ENCODE measurements around the gene TNIK.

TNIK gene

DNA sequence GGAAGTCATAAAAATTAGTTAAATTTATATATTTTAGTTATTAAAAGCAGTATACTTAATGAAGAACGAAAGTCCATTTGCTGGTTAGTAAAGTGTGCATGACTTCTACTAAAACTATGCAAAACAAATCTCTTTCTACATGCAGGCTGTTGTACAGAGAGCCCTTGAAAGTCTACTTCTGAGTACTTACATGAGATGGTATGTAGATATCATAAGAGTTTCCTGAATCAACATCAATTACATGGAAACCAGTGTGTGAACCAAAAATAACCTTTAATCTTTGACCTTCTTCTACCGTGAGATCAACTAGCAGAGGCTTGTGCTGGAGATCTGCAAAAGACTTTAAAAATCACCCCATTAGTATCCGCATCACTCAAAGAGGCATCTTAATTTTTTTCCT, 391.5 kb downstream of the TNIK start:
- Histone ChIP-seq H3K36me3 (ENCODE audit: control insufficient read depth, low read length) (no peaks in the 10 kb centered on the region), H3K27ac (ENCODE audit: low read depth, low read length) (no peak overlapping the region), H3K4me3 (ENCODE audit: low read length) (no peak overlapping the region), H3K9me3 (ENCODE audit: control insufficient read depth, insufficient read depth, low read length) (no peaks in the 10 kb centered on the region), H3K4me2 (ENCODE audit: low read length) (no peak overlapping the region), H3K79me2 (ENCODE audit: control insufficient read depth, low read length) (no peaks in the 10 kb centered on the region), H3K9me2 (replicated peaks; ENCODE audit: control insufficient read depth, low read length) (no peaks in the 10 kb centered on the region), H4K20me1 (ENCODE audit: control insufficient read depth, insufficient read depth, low read depth, low read length) (no peaks in the 10 kb centered on the region), H3F3A (ENCODE audit: control insufficient read depth, insufficient read depth) (no peaks in the 10 kb centered on the region), H3K27me3 (ENCODE audit: control insufficient read depth, low read length) (no peaks in the 10 kb centered on the region), H3K4me1 (ENCODE audit: control insufficient read depth, low read length) (no peaks in the 10 kb centered on the region)
- TF ChIP-seq EZH2phosphoT487 (IDR thresholded peaks at IDR 0.05; ENCODE audit: borderline replicate concordance, low read length), result no peak
- TF ChIP-seq, protein P1, sequence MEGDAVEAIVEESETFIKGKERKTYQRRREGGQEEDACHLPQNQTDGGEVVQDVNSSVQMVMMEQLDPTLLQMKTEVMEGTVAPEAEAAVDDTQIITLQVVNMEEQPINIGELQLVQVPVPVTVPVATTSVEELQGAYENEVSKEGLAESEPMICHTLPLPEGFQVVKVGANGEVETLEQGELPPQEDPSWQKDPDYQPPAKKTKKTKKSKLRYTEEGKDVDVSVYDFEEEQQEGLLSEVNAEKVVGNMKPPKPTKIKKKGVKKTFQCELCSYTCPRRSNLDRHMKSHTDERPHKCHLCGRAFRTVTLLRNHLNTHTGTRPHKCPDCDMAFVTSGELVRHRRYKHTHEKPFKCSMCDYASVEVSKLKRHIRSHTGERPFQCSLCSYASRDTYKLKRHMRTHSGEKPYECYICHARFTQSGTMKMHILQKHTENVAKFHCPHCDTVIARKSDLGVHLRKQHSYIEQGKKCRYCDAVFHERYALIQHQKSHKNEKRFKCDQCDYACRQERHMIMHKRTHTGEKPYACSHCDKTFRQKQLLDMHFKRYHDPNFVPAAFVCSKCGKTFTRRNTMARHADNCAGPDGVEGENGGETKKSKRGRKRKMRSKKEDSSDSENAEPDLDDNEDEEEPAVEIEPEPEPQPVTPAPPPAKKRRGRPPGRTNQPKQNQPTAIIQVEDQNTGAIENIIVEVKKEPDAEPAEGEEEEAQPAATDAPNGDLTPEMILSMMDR (IDR thresholded peaks at IDR 0.05; ENCODE audit: low read depth, low read length, poor library complexity, severe bottlenecking), result no peak

DNA sequence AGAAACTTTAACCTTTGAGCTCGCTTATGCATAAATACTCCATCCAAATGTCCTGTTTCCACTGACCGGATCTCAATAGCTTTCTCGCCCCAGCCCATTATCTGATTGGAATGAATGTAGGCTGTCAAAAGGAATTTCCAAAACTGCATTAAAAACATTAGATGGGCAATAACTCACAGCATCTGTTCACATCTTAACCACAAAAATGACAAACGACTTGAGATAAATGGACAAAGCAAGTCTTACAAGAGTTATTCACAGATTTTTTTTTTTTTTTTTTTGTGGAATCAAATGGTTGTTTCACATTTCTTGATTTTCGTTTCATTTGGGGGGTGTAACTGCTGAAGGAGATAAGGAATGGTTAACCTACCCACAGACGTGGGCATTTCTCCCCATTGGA, 394.0 kb downstream of the TNIK start:
- Histone ChIP-seq H3F3A (ENCODE audit: control insufficient read depth, insufficient read depth) (no peaks in the 10 kb centered on the region), H3K36me3 (ENCODE audit: control insufficient read depth, low read length) (no peaks in the 10 kb centered on the region), H3K4me2 (ENCODE audit: low read length) (no peak overlapping the region), H3K4me3 (ENCODE audit: low read length) (no peak overlapping the region), H3K9me2 (replicated peaks; ENCODE audit: control insufficient read depth, low read length) (no peaks in the 10 kb centered on the region), H3K9me3 (ENCODE audit: control insufficient read depth, insufficient read depth, low read length) (no peaks in the 10 kb centered on the region), H3K79me2 (ENCODE audit: control insufficient read depth, low read length) (no peaks in the 10 kb centered on the region), H3K27ac (ENCODE audit: low read depth, low read length) (no peak overlapping the region), H3K4me1 (ENCODE audit: control insufficient read depth, low read length) (no peaks in the 10 kb centered on the region), H4K20me1 (ENCODE audit: control insufficient read depth, insufficient read depth, low read depth, low read length) (no peaks in the 10 kb centered on the region), H3K27me3 (ENCODE audit: control insufficient read depth, low read length) (no peaks in the 10 kb centered on the region)
- TF ChIP-seq EZH2phosphoT487 (IDR thresholded peaks at IDR 0.05; ENCODE audit: borderline replicate concordance, low read length), result no peak
- TF ChIP-seq, protein P1 (IDR thresholded peaks at IDR 0.05; ENCODE audit: low read depth, low read length, poor library complexity, severe bottlenecking), result no peak

DNA sequence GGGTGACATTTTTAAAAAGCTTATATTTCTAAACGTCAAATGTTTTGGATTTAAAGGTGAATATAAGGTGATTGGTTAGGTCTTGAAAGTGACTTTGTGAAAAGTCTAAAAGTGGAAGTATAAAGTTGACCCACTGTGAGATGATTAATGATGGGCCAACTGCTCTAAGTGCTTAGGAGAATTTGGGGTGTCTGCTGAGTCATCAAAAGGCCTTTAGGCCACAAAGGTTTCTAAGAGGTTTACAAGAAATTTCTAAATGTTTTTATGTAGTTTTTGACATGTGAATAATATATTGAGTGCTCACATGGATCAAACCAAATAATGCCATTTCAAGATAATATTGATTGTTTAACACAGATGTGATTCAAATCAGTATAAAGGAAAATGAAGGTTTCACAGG, 394.5 kb downstream of the TNIK start:
- Histone ChIP-seq H3K27ac (ENCODE audit: low read depth, low read length) (no peak overlapping the region), H3K4me3 (ENCODE audit: low read length) (no peak overlapping the region), H3F3A (ENCODE audit: control insufficient read depth, insufficient read depth) (no peaks in the 10 kb centered on the region), H3K79me2 (ENCODE audit: control insufficient read depth, low read length) (no peaks in the 10 kb centered on the region), H3K36me3 (ENCODE audit: control insufficient read depth, low read length) (no peaks in the 10 kb centered on the region), H3K4me2 (ENCODE audit: low read length) (no peak overlapping the region), H3K9me3 (ENCODE audit: control insufficient read depth, insufficient read depth, low read length) (no peaks in the 10 kb centered on the region), H3K4me1 (ENCODE audit: control insufficient read depth, low read length) (no peaks in the 10 kb centered on the region), H3K9me2 (replicated peaks; ENCODE audit: control insufficient read depth, low read length) (no peaks in the 10 kb centered on the region), H3K27me3 (ENCODE audit: control insufficient read depth, low read length) (no peaks in the 10 kb centered on the region), H4K20me1 (ENCODE audit: control insufficient read depth, insufficient read depth, low read depth, low read length) (no peaks in the 10 kb centered on the region)
- no peak for TF ChIP-seq EZH2phosphoT487 (IDR thresholded peaks at IDR 0.05; ENCODE audit: borderline replicate concordance, low read length)
- TF ChIP-seq, protein P1 (IDR thresholded peaks at IDR 0.05; ENCODE audit: low read depth, low read length, poor library complexity, severe bottlenecking), result no peak

DNA sequence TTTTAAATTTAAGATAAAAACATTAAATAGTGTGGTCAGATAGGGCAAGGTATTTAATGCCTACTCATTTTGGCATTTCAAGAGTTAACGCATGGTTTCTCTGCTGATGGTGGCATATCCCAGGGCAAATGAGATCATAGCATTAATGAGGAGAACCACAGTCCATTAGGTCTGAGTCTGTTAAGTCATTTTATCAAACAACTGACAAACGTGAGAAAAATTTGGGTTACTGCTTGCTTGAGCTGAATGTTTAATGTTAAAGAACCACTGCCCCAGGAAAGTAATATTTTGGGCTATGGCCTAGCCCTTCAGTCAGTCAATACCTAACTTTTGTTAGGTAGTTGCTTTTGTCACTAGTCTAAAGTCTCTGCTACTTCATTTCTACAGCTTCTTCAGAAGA, 395.7 kb downstream of the TNIK start:
- no peaks in the 10 kb centered on the region for H3K9me2 ChIP-seq (replicated peaks; ENCODE audit: control insufficient read depth, low read length)
- no peak overlapping the region for H3K27ac ChIP-seq (ENCODE audit: low read depth, low read length)
- TF ChIP-seq, protein P1 (IDR thresholded peaks at IDR 0.05; ENCODE audit: low read depth, low read length, poor library complexity, severe bottlenecking), result no peak
- TF ChIP-seq EZH2phosphoT487 (IDR thresholded peaks at IDR 0.05; ENCODE audit: borderline replicate concordance, low read length), result no peak
- no peaks in the 10 kb centered on the region for H3K27me3 ChIP-seq (ENCODE audit: control insufficient read depth, low read length)
- no peak overlapping the region for H3K4me2 ChIP-seq (ENCODE audit: low read length)
- no peak overlapping the region for H3K4me3 ChIP-seq (ENCODE audit: low read length)
- no peaks in the 10 kb centered on the region for H3K9me3 ChIP-seq (ENCODE audit: control insufficient read depth, insufficient read depth, low read length)
- no peaks in the 10 kb centered on the region for H3K36me3 ChIP-seq (ENCODE audit: control insufficient read depth, low read length)
- H3K4me1 ChIP-seq (ENCODE audit: control insufficient read depth, low read length), result no peaks in the 10 kb centered on the region
- no peaks in the 10 kb centered on the region for H3K79me2 ChIP-seq (ENCODE audit: control insufficient read depth, low read length)
- H3F3A ChIP-seq (ENCODE audit: control insufficient read depth, insufficient read depth), result no peaks in the 10 kb centered on the region
- no peaks in the 10 kb centered on the region for H4K20me1 ChIP-seq (ENCODE audit: control insufficient read depth, insufficient read depth, low read depth, low read length)

Measured in DOHH2 (cell line).